Measurements from ENCODE around the gene KLHDC9. TPM values are rescaled to one million over a fixed set of nuclear protein-coding genes. Genes with fewer than 3 reads are reported as not detected.

The KLHDC9 gene
- total RNA-seq, 3 donors from 2014 or later (not counting 1 experiment from before 2014, with no cell fraction given), result 0.49 to 0.50 TPM; not detected in 1

DNA sequence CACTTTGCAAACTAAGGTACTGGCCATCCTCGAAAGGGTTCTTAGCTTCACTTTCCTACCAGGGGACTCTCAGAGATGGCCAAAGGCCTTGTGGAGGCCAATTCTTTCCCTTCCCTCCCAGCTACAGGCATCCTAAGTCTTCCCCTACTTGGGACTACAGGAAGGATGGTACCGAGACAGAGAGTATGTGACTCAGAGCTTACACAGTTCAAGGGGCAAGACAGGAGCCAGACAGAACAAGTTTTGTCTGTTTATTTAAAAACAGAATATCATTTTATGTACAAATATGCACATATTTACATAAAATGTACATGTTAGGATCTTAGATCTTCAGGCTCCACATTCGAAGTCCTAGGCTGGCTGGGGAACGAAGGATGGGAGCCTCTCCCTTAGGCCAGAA is 27.4 kb upstream of the KLHDC9 start:
- no peaks in the 10 kb centered on the region for H3K36me3 Mint-ChIP-seq
- Histone ChIP-seq H3K9me3 (ENCODE audit: control insufficient read depth, insufficient read depth, low read length) (no peaks in the 10 kb centered on the region), H3K27me3 (ENCODE audit: control insufficient read depth, insufficient read depth, low read length) (no peaks in the 10 kb centered on the region), H3K36me3 (ENCODE audit: control insufficient read depth, insufficient read depth, low read length) (peaks cover 11% of the 10 kb centered on the region), H3K4me3 (ENCODE audit: low read length) (no peak overlapping the region), H3K27ac (ENCODE audit: low read length) (peak overlapping the region; percentile 95), H3K4me1 (ENCODE audit: control insufficient read depth, insufficient read depth, low read length) (peaks cover 52% of the 10 kb centered on the region)
- peak overlapping the region; percentile 89 for H3K27ac Mint-ChIP-seq
- peaks cover 51 to 80% of the 10 kb centered on the region in 2 donors for H3K4me1 Mint-ChIP-seq
- ATAC-seq (no peak), DNase-seq (no peak)
- no peak overlapping the region for H3K4me3 Mint-ChIP-seq
- H3K27me3 Mint-ChIP-seq (ENCODE audit: low read depth in 2 of 2), result no peaks in the 10 kb centered on the region
- H3K9me3 Mint-ChIP-seq, result no peaks in the 10 kb centered on the region
- TF ChIP-seq, protein P1, sequence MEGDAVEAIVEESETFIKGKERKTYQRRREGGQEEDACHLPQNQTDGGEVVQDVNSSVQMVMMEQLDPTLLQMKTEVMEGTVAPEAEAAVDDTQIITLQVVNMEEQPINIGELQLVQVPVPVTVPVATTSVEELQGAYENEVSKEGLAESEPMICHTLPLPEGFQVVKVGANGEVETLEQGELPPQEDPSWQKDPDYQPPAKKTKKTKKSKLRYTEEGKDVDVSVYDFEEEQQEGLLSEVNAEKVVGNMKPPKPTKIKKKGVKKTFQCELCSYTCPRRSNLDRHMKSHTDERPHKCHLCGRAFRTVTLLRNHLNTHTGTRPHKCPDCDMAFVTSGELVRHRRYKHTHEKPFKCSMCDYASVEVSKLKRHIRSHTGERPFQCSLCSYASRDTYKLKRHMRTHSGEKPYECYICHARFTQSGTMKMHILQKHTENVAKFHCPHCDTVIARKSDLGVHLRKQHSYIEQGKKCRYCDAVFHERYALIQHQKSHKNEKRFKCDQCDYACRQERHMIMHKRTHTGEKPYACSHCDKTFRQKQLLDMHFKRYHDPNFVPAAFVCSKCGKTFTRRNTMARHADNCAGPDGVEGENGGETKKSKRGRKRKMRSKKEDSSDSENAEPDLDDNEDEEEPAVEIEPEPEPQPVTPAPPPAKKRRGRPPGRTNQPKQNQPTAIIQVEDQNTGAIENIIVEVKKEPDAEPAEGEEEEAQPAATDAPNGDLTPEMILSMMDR (IDR thresholded peaks at IDR 0.05), result no peak
- WGBS (ENCODE audit: insufficient coverage), result 95% methylated on average over 4 of the region's 4 CpGs
- intact Hi-C loops (cut with micrococcal nuclease), result loop anchor here (1.0 to 10.0 kb wide), 2 partner anchors 50 to 1246 kb away; partner anchors contain the start of gene SLAMF8

DNA sequence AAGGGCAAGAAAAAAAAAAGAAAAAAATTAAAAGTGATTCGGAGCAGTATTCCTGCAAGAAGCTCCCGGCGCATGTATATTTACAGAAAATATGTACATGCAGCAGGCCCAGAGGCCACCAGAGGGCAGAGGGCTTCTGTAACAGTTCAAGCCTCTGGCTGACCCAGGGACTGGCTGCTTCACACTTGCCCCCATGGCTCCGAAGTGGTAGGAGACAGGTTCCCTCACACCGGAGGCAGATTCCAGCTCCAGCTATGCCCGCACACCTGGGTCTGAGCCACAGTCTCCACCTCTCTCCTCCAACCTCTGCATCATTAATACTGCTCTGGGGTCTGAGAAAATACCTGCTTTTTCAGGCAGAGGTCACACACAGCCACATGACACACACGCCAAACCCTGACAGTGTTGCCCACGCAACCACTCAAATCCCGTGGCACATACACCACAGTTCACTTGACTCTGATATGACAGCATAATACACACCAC is 26.2 kb upstream of the KLHDC9 start:
- Mint-ChIP-seq H3K4me1 (peaks cover 45 to 69% of the 10 kb centered on the region in 2 donors), H3K9me3 (no peaks in the 10 kb centered on the region), H3K27me3 (ENCODE audit: low read depth in 2 of 2) (no peaks in the 10 kb centered on the region), H3K4me3 (peak overlapping the region; percentile 40), H3K36me3 (no peaks in the 10 kb centered on the region), H3K27ac (peak overlapping the region; percentile 89)
- TF ChIP-seq, protein P1 (IDR thresholded peaks at IDR 0.05), result peak; percentile 76
- Histone ChIP-seq H3K27ac (ENCODE audit: low read length) (peak overlapping the region; percentile 40), H3K27me3 (ENCODE audit: control insufficient read depth, insufficient read depth, low read length) (no peaks in the 10 kb centered on the region), H3K9me3 (ENCODE audit: control insufficient read depth, insufficient read depth, low read length) (no peaks in the 10 kb centered on the region), H3K4me3 (ENCODE audit: low read length) (no peak overlapping the region), H3K36me3 (ENCODE audit: control insufficient read depth, insufficient read depth, low read length) (peaks cover 3% of the 10 kb centered on the region), H3K4me1 (ENCODE audit: control insufficient read depth, insufficient read depth, low read length) (peaks cover 41% of the 10 kb centered on the region)
- intact Hi-C loops (cut with micrococcal nuclease), result loop anchor here (10.0 kb wide), 1 partner anchor 1247 kb away; the partner anchor contains the start of gene SLAMF8
- 35% methylated on average over 9 of the region's 9 CpGs for WGBS (ENCODE audit: insufficient coverage)
- DNase-seq (peak; percentile 51 to 73), ATAC-seq (peak in 2 of 3 donors; percentile 10 to 18)

DNA sequence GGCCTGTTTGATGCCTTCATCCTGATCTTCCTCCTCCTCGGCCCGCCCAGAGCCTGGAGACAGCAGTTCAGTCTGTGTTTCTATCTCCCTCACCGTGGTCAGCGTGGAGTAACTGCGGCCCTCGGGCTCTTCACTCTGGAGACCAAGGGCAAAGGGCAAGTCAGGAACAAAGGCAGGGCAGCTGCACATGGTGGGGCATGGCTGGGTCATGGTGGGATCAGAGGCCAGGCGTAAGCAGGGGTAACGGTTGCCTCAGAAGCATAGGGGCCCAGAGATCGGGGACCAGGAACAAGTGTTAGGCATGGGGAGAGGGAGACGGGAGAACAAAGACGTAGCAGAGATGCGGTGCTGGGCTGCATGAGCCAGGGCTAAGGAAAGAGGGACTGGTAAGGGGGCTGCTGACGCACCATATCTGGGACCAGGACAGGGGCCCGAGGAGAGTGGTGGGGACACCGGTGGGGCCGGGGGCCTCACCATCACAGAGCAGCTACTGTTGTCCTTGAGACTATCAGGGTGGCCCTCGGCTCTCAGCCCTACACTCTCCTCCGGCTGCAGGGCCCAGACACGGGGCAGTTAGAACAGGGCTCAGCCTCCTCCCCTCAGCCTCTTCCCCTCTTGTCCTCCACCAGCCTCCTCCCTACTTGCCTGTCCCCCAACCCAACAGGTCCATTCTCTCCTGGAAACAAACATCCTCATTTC is 25.3 kb upstream of the KLHDC9 start:
- Histone ChIP-seq H3K4me1 (ENCODE audit: control insufficient read depth, insufficient read depth, low read length) (peaks cover 31% of the 10 kb centered on the region), H3K27me3 (ENCODE audit: control insufficient read depth, insufficient read depth, low read length) (no peaks in the 10 kb centered on the region), H3K4me3 (ENCODE audit: low read length) (no peak overlapping the region), H3K9me3 (ENCODE audit: control insufficient read depth, insufficient read depth, low read length) (no peaks in the 10 kb centered on the region), H3K36me3 (ENCODE audit: control insufficient read depth, insufficient read depth, low read length) (peaks cover under 1% of the 10 kb centered on the region), H3K27ac (ENCODE audit: low read length) (no peak overlapping the region)
- Mint-ChIP-seq H3K27me3 (ENCODE audit: low read depth in 2 of 2) (no peaks in the 10 kb centered on the region), H3K36me3 (no peaks in the 10 kb centered on the region), H3K9me3 (no peaks in the 10 kb centered on the region), H3K27ac (peak overlapping the region; percentile 89), H3K4me3 (no peak overlapping the region), H3K4me1 (peaks cover 36 to 59% of the 10 kb centered on the region in 2 donors)
- ATAC-seq (no peak), DNase-seq (no peak)
- intact Hi-C loops (cut with micrococcal nuclease), result loop anchor here (10.0 kb wide), 1 partner anchor 1248 kb away; the partner anchor contains the start of gene SLAMF8
- 97% methylated on average over 19 of the region's 19 CpGs for WGBS (ENCODE audit: insufficient coverage)
- TF ChIP-seq, protein P1 (IDR thresholded peaks at IDR 0.05), result no peak

All from natural killer cell (primary cell).